GM21360 (cell line): ENCODE results near the gene FOXJ3.

ENCODE experiments used
- ATAC-seq: cut with Tn5 transposase; IDR thresholded peaks from one replicate; pipeline ENCODE4 v1.9.1; 2021; ENCODE audit warnings: mild to moderate bottlenecking, moderate library complexity; ENCODE audit not compliant: unreplicated experiment

Gene FOXJ3

DNA sequence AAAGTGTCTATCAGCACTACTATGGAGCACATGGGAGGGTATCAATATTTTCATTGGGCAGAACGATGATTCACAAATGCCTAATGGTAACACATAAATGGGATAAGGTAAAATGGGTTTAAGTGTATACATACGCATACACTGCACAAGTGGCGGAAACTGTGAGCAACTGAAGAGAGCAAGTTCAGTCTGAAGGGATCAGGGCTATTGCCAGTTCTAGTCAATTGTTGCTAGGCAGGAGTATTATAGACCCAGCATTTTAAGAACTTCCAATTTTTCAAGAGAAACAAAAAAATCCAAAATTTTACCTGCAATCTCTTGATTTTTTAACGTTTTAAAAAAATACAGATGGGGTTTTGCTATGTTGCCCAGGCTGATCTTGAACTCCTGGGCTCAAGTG is 23.1 kb downstream of the FOXJ3 start:
- no peak for ATAC-seq

DNA sequence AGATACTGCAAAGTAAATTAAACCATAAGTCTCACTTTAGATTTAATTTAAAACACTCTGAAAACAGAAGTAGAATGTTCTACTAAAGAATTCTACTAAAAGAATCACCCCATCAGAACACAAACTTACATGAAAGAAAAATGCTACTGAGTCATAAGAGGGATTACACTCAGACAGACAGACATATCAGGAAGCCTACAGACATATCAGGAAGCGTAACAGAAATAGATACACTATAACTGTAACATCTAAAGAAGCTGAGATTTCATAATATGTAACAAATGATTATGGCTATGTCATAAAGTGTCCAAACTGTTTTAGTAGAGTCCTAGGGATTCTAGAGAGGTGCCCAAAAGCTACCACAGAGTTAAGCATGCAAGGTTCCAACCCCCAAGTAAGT is 23.9 kb downstream of the FOXJ3 start:
- ATAC-seq, result no peak

GRCh38 chr1:42306977-42307376 is 28.1 kb downstream of the FOXJ3 start:
- no peak for ATAC-seq

DNA sequence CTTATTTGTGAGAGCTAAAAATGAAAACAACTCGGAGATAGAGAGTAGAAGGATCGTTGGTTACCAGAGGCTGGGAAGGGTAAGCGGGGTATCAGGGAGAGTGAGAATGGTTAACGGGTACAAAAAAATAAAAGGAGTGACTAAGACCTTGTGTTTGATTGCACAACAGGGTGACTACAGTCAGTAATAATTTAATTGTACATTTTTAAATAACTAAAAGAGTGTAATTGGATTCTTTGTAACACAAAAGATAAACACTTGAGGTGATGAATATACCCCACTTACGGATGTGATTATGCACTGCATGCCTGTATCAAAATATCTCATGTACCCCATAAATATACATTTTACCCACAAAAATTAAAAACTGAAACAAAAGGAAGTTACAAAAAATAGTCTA is 29.4 kb downstream of the FOXJ3 start:
- no peak for ATAC-seq

DNA sequence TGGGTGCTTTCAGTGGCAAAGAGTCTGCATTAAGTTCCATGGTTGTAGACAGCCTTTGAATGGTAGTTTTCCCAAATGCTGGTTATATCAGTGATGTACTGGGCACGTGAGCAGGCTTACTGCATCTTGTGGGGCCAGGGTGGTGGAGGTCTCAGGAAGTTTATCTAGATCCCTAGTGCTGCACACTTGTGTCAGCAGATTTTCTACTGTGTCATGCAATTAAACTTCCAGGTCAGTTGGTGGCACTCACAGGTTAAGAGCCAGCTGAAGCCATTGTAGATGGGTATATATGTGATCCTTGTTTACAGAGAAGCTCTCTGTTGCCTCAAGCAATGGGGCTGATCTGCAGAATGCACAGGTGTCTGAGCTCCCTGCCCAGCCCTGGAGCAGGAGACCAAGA is 33.0 kb downstream of the FOXJ3 start:
- ATAC-seq, result no peak

DNA sequence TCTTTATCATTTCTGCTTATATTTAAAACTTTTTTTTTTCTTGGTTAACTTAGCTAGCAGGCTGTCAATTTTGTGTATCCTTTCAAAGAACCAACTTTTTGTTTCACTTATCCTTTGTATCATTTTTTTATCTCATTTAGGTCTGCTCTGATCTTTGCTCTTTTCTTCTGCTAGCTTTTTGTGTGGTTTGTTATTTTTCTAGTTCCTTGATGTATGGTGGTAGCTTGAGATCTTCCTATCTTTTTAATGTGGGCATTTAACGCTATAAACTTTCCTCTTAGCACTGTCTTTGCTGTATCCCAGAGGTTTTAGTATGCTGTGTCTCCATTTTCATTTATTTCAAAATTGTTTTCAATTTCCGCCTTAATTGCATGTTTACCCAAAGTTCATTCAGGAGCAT is 36.5 kb downstream of the FOXJ3 start:
- no peak for ATAC-seq

DNA sequence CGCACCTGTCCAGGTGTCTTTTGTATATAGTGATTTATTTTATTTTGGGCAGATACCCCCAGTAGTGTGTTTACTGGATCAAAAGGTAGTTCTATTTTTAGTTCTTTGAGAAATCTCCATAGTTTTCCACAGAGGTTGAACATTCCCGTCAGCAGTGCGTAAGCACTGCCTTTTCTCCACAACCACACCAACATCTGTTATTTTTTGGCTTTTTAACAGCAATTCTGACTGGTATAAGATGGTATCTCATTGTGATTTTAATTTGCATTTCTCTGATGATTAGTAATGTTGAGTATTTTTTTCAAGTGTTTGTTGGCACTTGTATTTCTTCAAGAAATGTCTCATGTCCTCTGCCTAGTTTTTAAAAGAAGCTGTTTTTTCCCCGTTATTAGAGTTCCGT is 39.2 kb downstream of the FOXJ3 start:
- ATAC-seq, result no peak

- ATAC-seq, result no peak
Observed at GRCh38 chr1:42290130-42290529, 44.9 kb downstream of the FOXJ3 start.

- no peak for ATAC-seq
Observed at GRCh38 chr1:42288311-42288985, 46.6 kb downstream of the FOXJ3 start.

DNA sequence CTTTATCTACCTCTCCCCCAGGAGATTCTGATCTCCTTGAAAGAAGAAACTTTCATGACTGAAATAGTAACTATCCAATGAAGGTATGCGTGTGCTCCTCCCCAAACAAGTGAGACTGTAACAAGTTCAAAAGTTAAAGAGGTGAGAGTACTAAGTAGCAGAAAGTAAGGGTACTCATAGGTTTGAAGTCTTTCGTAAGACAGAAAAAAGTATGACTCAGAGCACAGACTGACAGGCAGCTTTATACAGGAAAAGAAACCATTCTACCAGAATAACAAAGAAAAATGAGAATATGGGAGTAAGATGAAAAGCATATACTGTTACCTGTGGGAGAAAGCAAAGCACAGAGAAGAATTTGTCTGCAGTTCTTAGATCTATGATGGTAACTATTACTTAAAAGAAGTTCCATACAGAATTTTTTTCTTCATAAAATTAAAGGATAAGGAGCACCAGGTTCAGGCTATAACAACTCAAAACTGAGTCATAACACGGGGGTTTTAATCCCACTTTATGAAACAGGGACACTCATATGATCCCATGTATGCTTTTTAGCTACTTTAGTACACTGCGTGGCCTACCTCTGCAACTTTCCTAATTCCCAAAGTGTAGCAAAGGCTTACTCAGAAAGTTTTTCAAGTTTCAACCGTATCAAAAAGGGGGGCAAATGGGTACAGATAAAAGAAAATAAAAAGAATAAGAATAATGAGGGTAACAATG is 52.0 kb downstream of the FOXJ3 start:
- no peak for ATAC-seq

DNA sequence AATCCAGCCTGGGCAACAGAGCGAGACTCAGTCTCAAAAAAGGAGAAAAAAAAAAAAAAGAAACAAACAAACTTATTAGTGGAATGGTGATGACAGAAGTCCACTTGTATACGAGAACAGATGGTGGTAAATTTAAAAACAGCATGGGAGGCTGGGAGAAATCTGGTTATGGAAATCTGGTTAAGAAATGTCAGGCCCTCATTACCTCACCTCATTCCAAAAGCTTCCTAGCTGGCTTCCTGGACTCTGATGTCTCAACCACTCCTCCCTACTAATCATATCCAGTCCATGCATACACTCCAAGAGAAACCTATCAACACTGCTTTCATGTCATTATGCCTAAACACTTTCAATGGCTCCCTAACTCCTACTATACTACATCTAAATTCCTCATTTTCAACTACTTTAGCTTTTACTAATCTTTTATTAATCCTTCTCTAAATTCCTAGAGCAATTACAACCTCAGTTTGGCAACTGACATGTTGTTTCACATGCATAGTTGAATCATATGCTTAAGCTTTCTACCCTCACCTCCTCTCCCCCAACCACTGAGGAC is 52.9 kb downstream of the FOXJ3 start:
- no peak for ATAC-seq

GRCh38 chr1:42280821-42281220 is 54.2 kb downstream of the FOXJ3 start:
- ATAC-seq, result no peak

- ATAC-seq, result no peak
Observed at GRCh38 chr1:42279055-42279454, 56.0 kb downstream of the FOXJ3 start.

DNA sequence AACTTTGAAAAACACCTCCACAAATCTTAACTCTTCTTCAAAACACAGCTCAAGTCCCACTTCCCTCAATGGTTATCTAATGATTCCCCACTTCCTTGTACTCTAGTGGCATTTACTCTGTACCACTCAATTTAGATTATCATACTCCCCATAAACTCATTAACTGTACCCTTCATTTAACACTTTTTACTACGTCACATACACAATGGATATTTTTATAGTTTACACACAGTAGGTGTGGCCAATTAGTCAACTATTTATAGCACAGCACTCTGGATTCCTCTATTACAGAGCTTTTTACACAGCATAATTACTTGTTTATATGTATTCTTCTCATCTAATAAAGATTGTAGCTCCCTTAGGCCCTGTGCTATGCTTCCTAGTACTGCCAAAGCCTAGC is 62.1 kb downstream of the FOXJ3 start:
- ATAC-seq, result no peak

DNA sequence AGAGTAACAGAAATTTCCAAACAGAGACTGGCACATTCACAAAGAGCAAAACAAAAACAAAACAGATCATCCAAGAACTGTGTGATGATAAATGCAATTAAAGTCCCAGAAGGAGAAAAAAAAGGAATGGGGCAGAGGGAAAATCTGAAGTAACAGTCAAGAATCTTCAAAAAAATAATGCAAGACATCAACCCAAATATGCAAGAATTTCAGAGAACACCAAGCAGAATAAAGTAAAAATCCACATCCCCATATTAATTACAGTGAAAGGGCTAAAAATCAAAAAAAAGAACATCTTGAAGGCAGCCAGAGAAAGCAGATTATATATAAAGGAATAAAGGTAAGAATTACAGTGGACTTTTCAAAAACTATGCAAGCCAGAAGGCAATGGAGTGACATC is 67.1 kb downstream of the FOXJ3 start:
- no peak for ATAC-seq

- ATAC-seq, result no peak
Observed at GRCh38 chr1:42266253-42267135, 68.5 kb downstream of the FOXJ3 start.

DNA sequence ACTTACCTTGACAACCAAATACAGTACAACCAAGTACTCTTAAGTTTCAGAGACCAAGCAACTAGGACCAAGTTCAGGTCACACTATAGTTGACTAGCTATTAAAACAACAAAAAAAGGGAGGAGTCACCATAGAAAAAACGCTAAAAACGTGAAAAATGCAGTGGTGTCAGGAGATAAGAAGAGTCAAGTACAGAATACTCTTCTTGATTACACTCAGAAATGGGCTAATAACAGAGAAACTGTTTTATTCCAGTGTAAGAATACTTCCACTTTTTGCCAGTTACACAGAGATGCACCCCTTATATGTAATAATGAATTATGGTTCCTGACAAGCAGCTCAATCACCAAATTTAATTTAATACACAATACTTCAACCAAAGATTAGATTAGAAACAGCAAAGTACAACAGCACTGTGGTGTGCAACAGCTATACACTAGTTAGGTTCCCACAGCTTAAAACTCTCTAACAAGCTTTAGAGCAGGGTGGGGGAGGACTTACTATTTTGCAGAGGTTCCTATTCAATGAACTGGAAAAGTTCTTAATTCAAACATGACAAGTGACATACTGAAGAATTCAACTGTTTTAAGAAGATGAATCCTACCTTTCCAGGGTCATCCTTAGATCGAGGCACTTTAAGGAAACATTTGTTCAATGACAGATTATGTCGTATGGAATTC is 70.4 kb downstream of the FOXJ3 start:
- ATAC-seq, result no peak

DNA sequence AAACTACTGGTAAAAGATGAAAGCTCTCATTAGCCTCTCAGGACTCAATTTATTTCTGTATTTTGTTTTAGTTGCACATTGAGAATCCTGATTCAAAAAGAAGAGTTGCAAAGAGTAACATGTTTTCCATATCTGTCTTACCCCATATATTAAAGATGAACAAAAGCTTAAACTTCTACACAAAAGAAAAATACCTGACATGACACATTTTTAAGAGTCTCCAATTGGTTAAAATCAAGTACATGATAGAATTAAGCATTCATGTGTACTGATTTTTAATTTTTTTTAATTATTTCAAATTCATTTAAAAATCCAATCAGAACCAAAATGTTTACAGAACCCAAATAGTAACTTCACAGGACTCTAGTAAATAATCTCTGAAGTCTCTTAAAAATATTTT is 72.0 kb downstream of the FOXJ3 start:
- no peak for ATAC-seq

DNA sequence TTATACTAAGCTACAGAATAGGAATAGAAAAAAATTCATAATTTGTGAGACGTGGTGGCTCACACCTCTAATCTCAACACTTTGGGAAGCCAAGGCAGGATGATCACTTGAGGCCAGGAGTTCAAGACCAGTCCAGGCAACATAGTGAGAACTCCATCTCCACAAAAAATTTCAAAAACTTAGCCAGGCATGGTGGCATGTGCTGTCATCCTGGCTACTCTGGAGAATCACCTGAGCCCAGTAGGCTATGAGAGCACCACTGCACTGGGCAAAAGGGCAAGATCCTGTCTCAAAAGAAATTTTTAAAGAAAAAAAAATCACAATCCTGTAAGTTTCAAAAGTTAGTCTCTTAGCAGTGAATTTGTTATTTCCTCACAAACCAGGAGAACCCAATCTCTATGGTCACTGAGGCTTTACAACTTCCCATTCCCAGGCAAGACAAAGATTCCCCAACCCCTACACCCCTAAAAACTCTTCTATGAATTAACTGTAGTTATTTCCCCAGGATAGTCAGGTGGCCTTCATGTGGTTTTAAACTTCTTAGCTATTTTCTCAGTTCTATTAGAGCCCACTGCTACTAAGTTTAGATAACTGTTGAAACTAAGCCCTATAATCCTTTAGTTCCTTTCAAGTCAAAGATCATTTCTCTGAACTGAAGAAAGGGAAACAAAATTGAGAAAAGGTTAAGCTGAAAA is 74.5 kb downstream of the FOXJ3 start:
- ATAC-seq, result no peak

- ATAC-seq, result no peak
Observed at GRCh38 chr1:42259739-42260064, 75.3 kb downstream of the FOXJ3 start.
